NCI-H526 (cell line): ENCODE results near the gene CDC40.
"Not testable (repeated sequence)": the region's sequence is repeated elsewhere in the genome, so short reads cannot be mapped to it uniquely, and the experiment has no call there.

Source experiments
- DNase-seq, 2 experiments: peaks; one replicate each; lab custom pipeline; 2025; lab: John Stamatoyannopoulos, UW

Gene CDC40

GRCh38 chr6:110271732-110272022, 91.5 kb downstream of the CDC40 start:
- no peak for DNase-seq

- DNase-seq: not testable (repeated sequence)
Measured at GRCh38 chr6:110272781-110273180, 92.6 kb downstream of the CDC40 start.

GRCh38 chr6:110277100-110277665, 97.0 kb downstream of the CDC40 start:
- no peak for DNase-seq
